ENCODE measurements around the gene NR6A1.

NR6A1 gene

DNA sequence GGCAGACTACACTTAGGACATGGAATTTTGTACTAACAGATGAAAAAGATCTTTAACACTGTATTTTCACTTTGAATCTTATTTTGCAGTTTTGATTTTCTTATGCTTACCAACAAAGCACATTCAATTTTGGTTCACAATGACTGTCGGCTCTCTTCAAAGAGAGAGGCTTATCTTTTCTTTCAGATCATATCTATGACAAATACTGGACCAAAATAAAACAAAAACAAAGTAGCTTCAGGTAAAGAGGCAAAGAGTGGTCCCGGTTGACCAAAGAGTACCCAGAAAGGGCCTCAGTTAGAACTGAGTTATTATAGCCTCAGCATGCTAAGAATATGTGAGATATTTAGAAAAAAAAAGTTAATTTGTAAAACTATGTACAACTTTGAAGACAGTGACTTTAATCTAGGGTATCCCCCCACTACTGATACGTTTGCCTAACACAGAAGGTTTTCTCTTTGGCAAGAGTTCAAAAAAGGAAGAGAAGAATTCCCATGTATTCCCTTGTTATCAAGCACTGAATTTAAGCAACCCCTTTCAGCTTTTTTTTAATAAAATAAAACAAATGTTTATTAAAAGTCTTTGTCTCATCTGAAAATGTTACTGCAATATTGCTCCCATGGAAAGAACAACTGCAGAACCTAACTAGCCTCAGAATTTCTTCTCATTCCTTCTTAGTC lies 50.5 kb downstream of the NR6A1 start:
- Histone ChIP-seq H3K4me3 (ENCODE audit: low read depth, low read length) (no peak overlapping the region), H3K36me3 (replicated peaks) (no peaks in the 10 kb centered on the region), H3K27me3 (replicated peaks) (no peaks in the 10 kb centered on the region), H3K27ac (no peak overlapping the region)
- no peak for DNase-seq
- in situ Hi-C loops (cut with HindIII; ENCODE audit: low pct_ligation_motif_present, low sequenced_read_pairs): no loop called here
- TF ChIP-seq, protein P1, sequence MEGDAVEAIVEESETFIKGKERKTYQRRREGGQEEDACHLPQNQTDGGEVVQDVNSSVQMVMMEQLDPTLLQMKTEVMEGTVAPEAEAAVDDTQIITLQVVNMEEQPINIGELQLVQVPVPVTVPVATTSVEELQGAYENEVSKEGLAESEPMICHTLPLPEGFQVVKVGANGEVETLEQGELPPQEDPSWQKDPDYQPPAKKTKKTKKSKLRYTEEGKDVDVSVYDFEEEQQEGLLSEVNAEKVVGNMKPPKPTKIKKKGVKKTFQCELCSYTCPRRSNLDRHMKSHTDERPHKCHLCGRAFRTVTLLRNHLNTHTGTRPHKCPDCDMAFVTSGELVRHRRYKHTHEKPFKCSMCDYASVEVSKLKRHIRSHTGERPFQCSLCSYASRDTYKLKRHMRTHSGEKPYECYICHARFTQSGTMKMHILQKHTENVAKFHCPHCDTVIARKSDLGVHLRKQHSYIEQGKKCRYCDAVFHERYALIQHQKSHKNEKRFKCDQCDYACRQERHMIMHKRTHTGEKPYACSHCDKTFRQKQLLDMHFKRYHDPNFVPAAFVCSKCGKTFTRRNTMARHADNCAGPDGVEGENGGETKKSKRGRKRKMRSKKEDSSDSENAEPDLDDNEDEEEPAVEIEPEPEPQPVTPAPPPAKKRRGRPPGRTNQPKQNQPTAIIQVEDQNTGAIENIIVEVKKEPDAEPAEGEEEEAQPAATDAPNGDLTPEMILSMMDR (IDR thresholded peaks at IDR 0.05; ENCODE audit: low read depth, low read length, missing control alignments): no peak

DNA sequence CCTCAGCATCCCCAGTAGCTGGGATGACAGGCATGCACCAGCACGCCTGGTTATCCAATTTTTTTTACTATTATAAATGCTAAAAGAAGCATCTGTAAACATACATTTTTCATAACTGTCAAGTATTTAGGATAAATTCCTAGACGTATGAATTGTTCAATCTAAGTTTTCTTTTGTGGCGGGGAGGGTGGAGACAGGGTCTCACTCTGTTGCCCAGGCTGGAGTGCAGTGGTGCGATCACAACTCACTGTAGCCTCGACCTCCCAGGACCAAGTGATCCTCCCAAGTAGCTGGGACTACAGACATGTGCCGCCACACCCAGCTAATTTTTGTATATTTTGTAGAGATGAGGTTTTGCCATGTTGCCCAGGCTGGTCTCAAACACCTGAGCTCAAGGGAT lies 52.2 kb downstream of the NR6A1 start:
- H3K27ac ChIP-seq: no peak overlapping the region
- H3K4me3 ChIP-seq (ENCODE audit: low read depth, low read length): no peak overlapping the region
- in situ Hi-C loops (cut with HindIII; ENCODE audit: low pct_ligation_motif_present, low sequenced_read_pairs): no loop called here
- DNase-seq: no peak
- TF ChIP-seq, protein P1 (IDR thresholded peaks at IDR 0.05; ENCODE audit: low read depth, low read length, missing control alignments): no peak
- H3K36me3 ChIP-seq (replicated peaks): no peaks in the 10 kb centered on the region
- H3K27me3 ChIP-seq (replicated peaks): no peaks in the 10 kb centered on the region

DNA sequence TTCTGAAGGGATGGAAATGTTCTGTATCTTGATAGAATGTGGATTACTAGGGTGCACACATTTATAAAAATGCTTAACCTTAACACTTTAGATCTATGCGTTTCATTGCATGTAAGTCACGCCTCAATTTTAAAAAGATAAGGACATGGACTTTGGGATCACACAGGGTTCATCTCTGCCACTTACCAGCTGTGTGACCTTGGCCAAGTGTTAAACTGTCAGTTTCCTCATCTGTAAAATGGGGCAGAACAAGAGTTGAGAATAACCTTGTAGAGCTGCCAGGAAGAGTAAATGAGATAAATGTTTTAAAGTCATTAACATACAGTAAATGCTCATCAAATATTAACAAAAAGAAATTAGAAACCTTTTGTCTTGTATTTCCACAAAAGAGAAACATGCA lies 53.5 kb downstream of the NR6A1 start:
- TF ChIP-seq, protein P1 (IDR thresholded peaks at IDR 0.05; ENCODE audit: low read depth, low read length, missing control alignments): no peak
- H3K36me3 ChIP-seq (replicated peaks): no peaks in the 10 kb centered on the region
- H3K4me3 ChIP-seq (ENCODE audit: low read depth, low read length): no peak overlapping the region
- H3K27ac ChIP-seq: no peak overlapping the region
- DNase-seq: no peak
- in situ Hi-C loops (cut with HindIII; ENCODE audit: low pct_ligation_motif_present, low sequenced_read_pairs): no loop called here
- no peaks in the 10 kb centered on the region for H3K27me3 ChIP-seq (replicated peaks)

DNA sequence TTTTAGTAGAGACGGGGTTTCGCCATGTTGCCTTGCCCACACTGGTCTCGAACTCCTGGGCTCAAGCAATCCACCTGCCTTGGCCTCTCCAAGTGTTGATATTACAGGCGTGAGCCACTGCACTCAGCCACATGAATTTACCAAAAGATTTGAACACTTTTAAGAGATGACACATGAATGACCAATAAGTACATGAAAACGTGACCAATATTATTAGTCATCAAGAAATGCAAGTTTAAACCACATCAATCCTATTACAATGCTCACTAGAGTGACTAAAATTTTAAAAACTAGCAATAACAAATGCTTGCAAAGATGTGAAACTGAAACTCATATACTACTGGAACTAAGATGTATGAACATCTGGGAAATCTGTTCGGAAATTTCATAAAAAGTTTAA lies 54.3 kb downstream of the NR6A1 start:
- H3K27me3 ChIP-seq (replicated peaks): no peaks in the 10 kb centered on the region
- H3K4me3 ChIP-seq (ENCODE audit: low read depth, low read length): no peak overlapping the region
- TF ChIP-seq, protein P1 (IDR thresholded peaks at IDR 0.05; ENCODE audit: low read depth, low read length, missing control alignments): no peak
- H3K27ac ChIP-seq: no peak overlapping the region
- no peaks in the 10 kb centered on the region for H3K36me3 ChIP-seq (replicated peaks)
- in situ Hi-C loops (cut with HindIII; ENCODE audit: low pct_ligation_motif_present, low sequenced_read_pairs): no loop called here
- no peak for DNase-seq

DNA sequence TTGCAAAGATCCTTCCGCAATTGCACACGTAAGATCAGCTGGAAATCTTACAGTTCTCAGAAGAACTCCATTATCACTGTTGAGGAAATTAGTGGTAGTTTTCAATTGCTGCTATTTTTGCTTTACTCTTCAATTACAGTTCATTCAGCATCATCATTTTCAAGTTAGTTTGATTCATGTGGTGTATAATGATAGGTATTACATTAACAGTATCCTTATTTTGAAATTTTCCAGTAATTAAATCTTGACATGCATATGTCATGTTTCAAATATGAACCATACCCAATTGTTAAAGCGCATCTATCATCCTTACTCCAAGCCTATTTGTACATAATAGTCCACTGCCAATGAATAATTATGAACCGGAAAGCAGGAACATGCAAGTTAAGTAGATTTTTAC lies 60.3 kb downstream of the NR6A1 start:
- no peak for DNase-seq
- H3K27ac ChIP-seq: no peak overlapping the region
- H3K27me3 ChIP-seq (replicated peaks): no peaks in the 10 kb centered on the region
- TF ChIP-seq, protein P1 (IDR thresholded peaks at IDR 0.05; ENCODE audit: low read depth, low read length, missing control alignments): no peak
- in situ Hi-C loops (cut with HindIII; ENCODE audit: low pct_ligation_motif_present, low sequenced_read_pairs): no loop called here
- H3K4me3 ChIP-seq (ENCODE audit: low read depth, low read length): no peak overlapping the region
- H3K36me3 ChIP-seq (replicated peaks): no peaks in the 10 kb centered on the region

DNA sequence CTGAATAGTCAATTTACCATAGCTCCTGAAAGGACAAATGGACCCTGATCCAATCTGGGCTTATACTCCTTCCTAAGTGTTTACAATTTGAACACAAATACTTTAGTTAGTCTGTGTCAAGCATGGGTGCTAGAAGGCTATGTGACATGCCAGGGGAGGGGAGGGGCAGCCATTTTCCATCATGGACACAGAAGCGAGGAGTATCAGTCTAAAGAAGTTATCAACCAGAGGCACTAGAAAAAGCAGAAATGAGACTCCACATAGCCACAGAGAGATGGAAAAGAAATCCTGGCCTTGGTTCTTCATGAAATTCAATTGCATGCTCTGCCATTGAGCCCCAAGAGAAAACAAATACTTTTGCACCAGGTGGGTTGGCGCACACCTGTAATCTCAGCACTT lies 61.8 kb downstream of the NR6A1 start:
- no peaks in the 10 kb centered on the region for H3K27me3 ChIP-seq (replicated peaks)
- TF ChIP-seq, protein P1 (IDR thresholded peaks at IDR 0.05; ENCODE audit: low read depth, low read length, missing control alignments): no peak
- H3K36me3 ChIP-seq (replicated peaks): no peaks in the 10 kb centered on the region
- no peak for DNase-seq
- in situ Hi-C loops (cut with HindIII; ENCODE audit: low pct_ligation_motif_present, low sequenced_read_pairs): no loop called here
- no peak overlapping the region for H3K4me3 ChIP-seq (ENCODE audit: low read depth, low read length)
- H3K27ac ChIP-seq: no peak overlapping the region
